C4-2B (cell line): ENCODE results near the gene ATP6V0A1.

Experiments
- H3K27ac ChIP-seq: fragments of 450-650 bp; 2 replicates; pipeline ENCODE4 v1.5.1; 2017
- ZFX ChIP-seq: fragments of 450-650 bp; IDR thresholded peaks from 2 replicates; pipeline ENCODE4 v1.6.1; 2017
- TF ChIP-seq, protein P1 (sequence below): fragments of 450-650 bp; conservative IDR thresholded peaks from 2 replicates; pipeline ENCODE4 v1.5.1; 2017; ENCODE audit warnings: mild to moderate bottlenecking

Gene ATP6V0A1

GRCh38 chr17:42458497-42459255 is at the start of gene ATP6V0A1:
Gene ATP6V0A1 (plus strand): TSS chr17:42458878. CDS start chr17:42460895, 2,017 bp downstream.
- peak within 1 kb of the TSS; percentile 73 for H3K27ac ChIP-seq

GRCh38 chr17:42409523-42410318 is 49.0 kb upstream of the ATP6V0A1 start:
- no peak for TF ChIP-seq ZFX
- TF ChIP-seq, protein P1, sequence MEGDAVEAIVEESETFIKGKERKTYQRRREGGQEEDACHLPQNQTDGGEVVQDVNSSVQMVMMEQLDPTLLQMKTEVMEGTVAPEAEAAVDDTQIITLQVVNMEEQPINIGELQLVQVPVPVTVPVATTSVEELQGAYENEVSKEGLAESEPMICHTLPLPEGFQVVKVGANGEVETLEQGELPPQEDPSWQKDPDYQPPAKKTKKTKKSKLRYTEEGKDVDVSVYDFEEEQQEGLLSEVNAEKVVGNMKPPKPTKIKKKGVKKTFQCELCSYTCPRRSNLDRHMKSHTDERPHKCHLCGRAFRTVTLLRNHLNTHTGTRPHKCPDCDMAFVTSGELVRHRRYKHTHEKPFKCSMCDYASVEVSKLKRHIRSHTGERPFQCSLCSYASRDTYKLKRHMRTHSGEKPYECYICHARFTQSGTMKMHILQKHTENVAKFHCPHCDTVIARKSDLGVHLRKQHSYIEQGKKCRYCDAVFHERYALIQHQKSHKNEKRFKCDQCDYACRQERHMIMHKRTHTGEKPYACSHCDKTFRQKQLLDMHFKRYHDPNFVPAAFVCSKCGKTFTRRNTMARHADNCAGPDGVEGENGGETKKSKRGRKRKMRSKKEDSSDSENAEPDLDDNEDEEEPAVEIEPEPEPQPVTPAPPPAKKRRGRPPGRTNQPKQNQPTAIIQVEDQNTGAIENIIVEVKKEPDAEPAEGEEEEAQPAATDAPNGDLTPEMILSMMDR = no peak
- no peak overlapping the region for H3K27ac ChIP-seq

More at GRCh38 chr17:42458497-42459255, at the start of gene ATP6V0A1:
- TF ChIP-seq ZFX = no peak
- TF ChIP-seq, protein P1 = no peak

DNA sequence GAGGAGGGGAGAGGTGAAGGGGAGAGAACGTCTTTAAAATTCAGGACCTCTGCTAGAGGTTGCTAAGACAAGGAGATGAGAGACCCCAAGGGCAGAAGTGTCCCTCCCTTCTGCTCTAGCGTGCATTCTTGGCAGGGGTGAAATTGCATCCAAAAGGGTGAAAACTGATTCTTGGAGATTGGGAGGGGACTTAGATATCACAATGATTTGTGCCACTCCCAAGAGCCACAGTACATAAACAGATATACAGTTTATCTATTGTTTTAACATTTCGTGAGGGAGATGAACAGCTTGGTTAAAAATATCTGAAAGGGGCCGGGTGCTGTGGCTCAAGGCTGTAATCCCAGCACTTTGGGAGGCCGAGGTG is 48.4 kb upstream of the ATP6V0A1 start:
- no peak for TF ChIP-seq ZFX
- TF ChIP-seq, protein P1 = no peak
- H3K27ac ChIP-seq = no peak overlapping the region

GRCh38 chr17:42411361-42411760 is 47.3 kb upstream of the ATP6V0A1 start:
- TF ChIP-seq ZFX = no peak
- TF ChIP-seq, protein P1 = no peak
- no peak overlapping the region for H3K27ac ChIP-seq

DNA sequence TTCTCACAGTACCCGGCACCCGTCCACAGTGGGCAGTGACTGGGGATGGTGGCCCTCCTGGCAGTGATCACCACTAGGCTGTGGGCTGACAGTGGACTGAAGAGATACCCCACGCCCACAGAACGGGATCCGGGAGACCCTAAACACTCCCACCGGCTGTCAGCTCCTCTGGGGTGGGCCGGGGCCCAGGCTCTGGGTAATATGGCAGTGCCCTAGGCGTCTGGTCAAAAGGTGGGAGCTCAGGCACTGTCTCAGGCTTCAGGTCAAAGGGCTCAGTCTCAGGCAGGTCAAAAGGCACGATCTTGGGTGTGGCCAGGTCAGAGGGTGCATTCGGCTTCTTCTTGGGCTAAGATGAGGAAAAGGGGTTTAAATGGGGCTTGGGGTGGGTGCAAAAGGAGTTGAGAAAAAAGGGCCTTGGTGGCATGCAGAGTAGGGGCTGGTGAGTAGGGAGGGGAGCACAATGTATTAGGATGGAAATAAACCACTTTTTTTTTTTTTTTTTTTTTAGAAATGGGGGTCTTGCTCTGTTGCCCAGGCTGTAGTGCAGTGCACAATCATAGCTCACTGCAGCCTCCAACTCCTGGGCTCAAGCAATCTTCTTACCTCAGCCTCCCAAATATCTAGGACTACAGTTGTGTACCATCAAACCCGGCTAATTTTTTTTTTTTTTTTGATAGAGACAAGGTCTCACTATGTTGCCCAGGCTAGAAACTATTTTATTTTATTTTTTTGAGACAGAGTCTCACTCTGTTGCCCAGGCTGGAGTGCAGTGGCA is 46.6 kb upstream of the ATP6V0A1 start:
- no peak overlapping the region for H3K27ac ChIP-seq
- TF ChIP-seq, protein P1 = no peak
- no peak for TF ChIP-seq ZFX

DNA sequence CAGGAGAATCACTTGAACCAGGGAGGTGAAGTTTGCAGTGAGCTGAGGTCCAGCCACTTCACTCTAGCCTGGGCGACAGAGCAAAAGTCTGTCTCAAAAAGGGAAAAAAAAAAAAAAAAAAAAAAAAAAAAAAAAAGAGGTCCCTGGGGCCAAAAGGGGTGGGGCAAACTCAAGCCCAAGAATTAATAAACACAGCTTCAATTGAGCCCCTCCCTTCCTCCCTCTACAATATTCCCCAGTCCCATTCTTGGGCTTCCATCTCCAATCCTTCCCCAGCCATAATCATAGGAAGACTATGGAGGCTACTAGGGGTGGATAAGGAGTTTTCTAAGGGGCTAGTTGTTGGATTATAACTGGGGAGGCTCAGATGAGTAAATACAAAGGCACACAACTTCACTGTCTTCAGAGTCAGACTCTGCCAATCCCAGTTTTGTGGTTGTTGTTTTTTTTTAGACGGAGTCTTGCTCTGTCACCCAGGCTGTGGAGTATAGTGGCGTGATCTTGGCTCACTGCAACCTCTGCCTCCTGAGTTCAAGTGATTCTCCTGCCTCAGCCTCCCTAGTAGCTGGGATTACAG is 45.1 kb upstream of the ATP6V0A1 start:
- TF ChIP-seq ZFX = no peak
- TF ChIP-seq, protein P1 = no peak
- no peak overlapping the region for H3K27ac ChIP-seq
